ENCODE data around the gene ADAMTS17.

DNA sequence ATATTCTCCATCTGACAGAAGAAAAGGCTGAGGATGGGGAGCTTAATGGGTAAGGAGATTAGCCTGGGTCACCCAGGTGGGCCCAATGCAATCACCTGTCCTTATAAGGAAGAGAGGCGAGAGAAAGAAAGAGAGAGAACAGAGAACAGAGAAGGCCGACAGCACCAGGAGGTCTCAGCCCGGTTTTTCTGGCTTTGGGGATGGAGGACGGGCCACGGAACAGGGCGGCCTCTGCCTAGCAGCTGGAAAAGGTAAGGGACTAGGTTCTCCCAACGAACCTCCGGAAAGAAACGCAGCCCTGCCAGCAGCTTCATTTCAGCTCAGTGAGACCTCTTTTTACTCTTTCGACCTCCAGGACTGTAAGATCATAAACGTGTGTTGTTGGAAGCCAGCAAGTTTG, 412.5 kb downstream of the ADAMTS17 start:
- TF ChIP-seq RAD21 (IDR thresholded peaks at IDR 0.05; ENCODE audit: low read depth) (no peak), CEBPB (IDR thresholded peaks at IDR 0.05) (no peak), FOXM1 (IDR thresholded peaks at IDR 0.05; ENCODE audit: borderline replicate concordance, low read depth) (no peak), CREB1 (IDR thresholded peaks at IDR 0.05; ENCODE audit: low read depth) (no peak), EP300 (IDR thresholded peaks at IDR 0.05; ENCODE audit: borderline replicate concordance) (no peak)
- TF ChIP-seq, protein P1, sequence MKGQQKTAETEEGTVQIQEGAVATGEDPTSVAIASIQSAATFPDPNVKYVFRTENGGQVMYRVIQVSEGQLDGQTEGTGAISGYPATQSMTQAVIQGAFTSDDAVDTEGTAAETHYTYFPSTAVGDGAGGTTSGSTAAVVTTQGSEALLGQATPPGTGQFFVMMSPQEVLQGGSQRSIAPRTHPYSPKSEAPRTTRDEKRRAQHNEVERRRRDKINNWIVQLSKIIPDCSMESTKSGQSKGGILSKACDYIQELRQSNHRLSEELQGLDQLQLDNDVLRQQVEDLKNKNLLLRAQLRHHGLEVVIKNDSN (IDR thresholded peaks at IDR 0.05): no peak
- TF ChIP-seq, protein P2, sequence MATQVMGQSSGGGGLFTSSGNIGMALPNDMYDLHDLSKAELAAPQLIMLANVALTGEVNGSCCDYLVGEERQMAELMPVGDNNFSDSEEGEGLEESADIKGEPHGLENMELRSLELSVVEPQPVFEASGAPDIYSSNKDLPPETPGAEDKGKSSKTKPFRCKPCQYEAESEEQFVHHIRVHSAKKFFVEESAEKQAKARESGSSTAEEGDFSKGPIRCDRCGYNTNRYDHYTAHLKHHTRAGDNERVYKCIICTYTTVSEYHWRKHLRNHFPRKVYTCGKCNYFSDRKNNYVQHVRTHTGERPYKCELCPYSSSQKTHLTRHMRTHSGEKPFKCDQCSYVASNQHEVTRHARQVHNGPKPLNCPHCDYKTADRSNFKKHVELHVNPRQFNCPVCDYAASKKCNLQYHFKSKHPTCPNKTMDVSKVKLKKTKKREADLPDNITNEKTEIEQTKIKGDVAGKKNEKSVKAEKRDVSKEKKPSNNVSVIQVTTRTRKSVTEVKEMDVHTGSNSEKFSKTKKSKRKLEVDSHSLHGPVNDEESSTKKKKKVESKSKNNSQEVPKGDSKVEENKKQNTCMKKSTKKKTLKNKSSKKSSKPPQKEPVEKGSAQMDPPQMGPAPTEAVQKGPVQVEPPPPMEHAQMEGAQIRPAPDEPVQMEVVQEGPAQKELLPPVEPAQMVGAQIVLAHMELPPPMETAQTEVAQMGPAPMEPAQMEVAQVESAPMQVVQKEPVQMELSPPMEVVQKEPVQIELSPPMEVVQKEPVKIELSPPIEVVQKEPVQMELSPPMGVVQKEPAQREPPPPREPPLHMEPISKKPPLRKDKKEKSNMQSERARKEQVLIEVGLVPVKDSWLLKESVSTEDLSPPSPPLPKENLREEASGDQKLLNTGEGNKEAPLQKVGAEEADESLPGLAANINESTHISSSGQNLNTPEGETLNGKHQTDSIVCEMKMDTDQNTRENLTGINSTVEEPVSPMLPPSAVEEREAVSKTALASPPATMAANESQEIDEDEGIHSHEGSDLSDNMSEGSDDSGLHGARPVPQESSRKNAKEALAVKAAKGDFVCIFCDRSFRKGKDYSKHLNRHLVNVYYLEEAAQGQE (IDR thresholded peaks at IDR 0.05; ENCODE audit: low read depth): no peak

Measured in Ishikawa (cell line).